Activated T-cell treated with anti-CD3 and anti-CD28 coated beads, Interleukin-2, amount 50 U/mL, for 48 hours (primary cell): ENCODE measurements around the gene WWP2.
"Not testable (repeated sequence)": the region's sequence is repeated elsewhere in the genome, so short reads cannot be mapped to it uniquely, and the experiment has no call there.

Experiments
- DNase-seq, 2 experiments: peaks; one replicate each; pipeline ENCODE4 v3.0.0-alpha.2; 2020

Gene WWP2

DNA sequence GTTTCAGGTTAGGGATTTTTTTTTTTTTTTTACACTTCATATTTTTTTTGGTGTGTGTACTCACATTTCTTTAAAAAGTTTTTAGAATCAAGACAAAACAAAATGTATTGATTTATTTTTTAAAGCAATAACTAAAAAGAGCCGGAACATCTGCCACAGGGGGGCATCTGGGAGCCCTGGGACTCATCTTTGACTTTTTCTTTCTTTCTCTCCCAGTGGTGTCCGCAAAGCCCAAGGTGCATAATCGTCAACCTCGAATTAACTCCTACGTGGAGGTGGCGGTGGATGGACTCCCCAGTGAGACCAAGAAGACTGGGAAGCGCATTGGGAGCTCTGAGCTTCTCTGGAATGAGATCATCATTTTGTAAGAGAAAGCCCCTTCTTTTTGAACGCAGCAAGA is 36.3 kb downstream of the WWP2 start:
- DNase-seq: no peak

DNA sequence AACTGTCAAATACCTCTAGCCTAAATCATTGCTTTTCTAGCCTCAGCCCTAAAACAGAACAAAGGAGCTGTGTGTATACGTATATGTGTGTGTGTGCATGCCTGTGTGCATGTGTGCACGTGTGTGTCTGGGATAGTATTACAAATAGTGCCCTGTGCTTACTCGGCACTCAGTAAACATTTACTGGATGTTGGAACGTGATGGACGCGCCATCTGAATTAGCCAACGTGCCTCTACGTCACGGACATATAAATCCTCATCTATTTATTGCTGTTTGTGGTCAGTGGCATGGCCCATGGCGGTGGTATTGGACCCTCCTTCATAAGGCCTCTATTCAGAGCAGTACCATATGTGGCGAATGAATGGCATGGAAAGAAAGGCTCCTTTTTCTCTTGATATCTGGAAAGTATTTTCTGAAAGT is 37.5 kb downstream of the WWP2 start:
- no peak for DNase-seq

DNA sequence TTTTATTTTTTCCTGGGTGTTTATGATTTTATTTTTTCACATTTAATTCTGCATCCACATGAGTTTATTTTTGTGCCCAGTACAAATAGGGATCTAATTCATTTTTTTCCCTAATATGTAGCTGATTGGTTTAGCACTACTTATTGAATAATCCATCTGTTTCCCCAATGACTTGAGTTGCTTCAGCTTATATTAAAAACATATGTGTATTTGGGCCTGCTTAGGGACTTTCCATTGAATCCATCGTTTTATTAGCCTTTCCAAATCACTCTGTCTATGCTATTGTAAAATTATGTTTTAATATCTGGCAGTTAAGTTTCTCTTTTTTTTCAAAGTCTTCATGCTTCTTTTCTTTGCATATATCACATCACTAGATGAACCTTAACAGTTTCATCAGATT is 42.2 kb downstream of the WWP2 start:
- no peak for DNase-seq

DNA sequence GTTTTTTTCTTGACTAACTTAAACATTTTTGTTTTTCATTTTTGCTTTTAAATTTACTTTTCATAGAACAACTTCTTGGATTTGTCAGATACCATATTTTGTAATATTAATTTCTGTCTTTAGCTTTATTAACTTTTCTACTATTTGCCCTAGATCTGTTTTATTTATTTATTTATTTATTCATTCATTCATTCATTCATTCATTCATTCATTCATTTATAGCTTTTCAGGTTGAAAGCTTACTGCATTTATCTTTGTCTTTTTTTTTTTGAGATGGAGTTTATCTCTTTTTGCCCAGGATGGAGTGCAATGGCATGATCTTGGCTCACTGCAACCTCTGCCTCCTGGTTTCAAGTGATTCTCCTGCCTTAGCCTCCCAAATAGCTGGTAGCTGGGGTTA is 44.6 kb downstream of the WWP2 start:
- not testable (repeated sequence) for DNase-seq

DNA sequence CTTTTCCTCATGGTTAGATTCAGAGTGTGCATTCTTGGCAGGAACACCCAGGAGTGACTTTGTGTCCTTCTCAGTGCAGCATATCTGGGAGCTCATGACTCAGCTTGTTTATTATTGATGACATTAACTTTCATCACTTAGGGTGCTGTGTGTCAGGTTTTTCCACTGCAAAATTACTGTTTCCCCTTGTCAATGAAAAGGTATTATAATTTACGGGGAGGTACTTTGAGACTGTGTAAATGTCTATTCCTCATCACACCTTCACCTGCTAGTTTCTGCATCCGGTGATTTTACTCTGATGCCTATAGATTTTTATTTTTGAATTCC is 50.5 kb downstream of the WWP2 start:
- no peak for DNase-seq

DNA sequence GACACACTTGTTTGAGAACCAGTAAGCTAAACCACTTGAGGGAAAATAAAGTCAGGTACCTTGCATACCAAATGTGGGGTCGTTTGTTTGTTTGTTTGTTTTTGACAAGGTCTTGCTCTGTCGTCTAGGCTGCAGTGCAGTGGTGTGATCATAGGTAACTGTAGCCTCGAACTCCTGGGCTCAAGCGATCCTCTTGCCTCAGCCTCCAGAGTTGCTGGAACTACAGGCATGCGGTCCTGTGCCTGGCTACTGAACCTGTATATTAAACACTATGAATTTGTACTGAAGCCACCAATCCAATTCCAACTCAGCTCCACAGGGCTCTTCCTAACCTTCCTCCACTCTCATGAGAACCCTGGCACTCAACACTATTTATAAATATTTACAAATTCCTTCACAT is 51.9 kb downstream of the WWP2 start:
- DNase-seq: no peak

DNA sequence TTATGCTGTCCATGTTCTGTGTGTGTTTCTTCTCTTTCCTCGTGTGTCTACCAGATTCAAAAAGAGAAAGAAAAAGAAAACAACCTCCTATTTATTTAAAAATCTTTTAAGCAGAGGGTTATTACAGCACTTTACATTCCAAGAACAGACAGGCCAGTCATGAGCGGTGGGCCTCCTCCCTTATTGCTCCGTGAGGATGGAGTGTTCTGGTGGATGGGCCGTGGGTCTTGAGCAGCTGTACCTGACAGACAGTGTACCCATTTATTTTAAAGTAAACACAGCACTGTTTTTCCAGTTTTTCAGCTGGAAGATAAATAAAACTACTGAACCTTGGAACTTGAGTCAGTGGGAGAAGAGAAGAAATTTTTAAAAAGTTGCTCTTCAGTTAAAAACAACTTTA is 52.4 kb downstream of the WWP2 start:
- DNase-seq: no peak

DNA sequence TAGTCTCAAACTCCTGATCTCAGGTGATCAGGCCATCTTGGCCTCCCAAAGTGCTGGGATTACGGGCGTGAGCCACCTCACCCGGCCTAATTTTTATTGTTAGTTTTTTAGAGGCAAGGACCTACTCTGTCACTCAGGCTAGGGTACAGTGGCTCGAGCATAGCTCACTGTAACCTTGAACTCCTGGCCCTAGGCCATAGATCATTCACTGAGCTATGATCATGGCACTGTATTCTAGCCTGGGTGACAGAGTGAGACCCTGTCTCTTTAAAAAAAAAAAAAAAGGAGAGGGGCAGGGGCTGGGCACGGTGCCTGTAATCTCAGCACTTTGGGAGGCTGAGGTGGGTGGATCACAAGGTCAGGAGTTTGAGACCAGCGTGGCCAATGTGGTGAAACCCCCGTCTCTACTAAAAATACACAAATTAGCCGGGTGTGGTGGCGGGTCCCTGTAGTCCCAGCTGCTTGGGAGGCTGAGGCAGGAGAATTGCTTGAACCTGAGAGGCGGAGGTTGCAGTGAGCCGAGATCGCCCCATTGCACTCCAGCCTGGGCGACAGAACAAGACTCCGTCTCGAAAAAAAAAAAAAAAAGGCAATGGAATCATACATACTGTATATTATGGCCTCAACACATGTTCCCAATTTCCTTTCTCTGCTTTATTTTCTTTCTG is 53.2 kb downstream of the WWP2 start:
- not testable (repeated sequence) for DNase-seq

DNA sequence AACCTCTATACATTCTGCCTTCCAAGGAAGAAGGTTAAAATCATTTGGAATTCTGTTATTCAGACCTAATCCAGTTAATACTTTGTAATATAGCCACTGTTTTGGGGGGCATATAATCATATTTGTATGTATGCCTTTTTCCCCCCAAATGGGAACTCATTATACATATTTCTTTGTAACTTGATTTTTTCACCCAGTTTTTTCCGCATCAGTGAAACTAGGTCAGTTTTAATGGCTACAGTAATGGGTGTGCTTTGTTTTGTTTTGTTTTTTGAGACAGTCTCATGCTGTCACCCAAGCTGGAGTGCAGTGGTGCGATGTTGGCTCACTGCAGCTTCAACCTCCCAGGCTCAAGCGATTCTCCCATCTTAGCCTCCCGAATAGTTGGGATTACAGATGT is 54.9 kb downstream of the WWP2 start:
- DNase-seq: no peak

DNA sequence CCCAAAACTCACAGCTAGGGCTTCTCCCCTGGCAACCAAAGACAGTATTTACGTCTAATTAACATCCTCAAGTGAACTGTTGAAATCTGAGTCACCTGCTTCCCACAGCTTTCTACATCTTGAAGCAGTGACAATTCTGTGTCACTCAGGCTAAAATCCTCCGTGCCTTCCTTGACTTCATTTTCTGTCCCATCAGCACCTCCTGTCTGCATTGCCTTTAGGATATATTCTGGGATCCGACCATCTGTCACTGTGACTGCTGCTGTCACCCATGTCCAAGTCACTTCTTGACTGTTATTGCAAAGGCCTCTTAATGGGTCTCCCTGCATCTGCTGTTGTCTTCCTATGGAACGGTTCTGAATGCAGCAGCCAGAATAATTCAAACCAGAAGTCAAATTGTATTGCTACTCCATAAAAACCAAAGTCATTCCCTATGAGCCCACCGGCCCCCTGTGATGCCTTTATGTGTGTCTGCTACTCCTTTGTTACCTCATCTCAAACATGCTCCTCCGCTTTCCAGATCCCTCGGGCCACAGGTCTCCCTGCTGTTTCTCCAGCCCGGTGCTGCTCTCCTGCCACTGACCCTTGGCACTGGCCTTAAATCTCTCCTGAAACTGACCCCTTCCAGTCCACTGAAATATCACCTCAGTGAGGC is 56.9 kb downstream of the WWP2 start:
- DNase-seq: no peak

DNA sequence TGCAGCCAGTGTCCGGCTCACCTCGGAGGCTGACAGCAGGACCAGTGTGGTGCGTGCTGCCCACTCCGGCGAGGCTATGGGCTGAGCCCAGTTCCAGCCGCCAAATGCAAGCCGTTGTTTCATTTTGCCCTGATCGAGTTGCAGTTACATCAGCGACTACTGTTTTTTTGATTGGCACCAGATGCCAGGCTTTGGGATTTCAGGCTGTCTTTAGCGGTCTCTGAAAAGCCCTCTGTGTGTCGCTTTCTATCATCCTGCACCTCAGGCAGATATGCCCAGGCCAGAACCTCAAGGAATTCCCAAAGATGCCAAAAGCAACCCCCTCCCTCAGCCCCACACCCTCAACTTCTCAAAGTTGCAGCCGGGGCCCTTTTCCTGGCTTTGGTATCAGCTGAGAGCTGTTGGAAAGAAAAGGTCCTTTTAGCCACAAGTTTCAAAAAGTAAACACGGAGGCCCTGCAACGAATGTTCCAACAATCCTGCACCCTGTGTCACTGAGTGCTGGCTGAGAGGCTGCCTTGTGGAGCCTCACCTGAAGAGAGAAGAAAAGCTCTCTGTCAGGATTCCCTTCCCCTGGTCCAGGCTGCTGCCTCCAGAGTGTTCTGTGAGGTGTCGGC is 58.9 kb downstream of the WWP2 start:
- no peak for DNase-seq

DNA sequence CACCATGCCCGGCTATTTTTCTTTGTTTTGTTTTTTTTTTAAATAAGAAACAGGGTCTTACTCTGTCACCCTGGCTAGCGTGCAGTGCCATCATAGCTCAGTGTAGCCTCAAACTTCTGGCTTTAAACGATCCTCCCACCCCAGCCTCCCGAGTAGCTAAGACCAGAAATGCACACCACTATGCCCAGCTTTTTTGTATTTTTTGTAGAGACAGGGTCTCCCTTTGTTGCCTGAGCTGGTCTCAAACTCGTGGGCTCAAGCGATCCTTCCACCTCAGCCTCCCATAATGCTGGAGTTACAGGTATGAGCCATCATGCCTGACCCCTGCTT is 59.7 kb downstream of the WWP2 start:
- DNase-seq: no peak

DNA sequence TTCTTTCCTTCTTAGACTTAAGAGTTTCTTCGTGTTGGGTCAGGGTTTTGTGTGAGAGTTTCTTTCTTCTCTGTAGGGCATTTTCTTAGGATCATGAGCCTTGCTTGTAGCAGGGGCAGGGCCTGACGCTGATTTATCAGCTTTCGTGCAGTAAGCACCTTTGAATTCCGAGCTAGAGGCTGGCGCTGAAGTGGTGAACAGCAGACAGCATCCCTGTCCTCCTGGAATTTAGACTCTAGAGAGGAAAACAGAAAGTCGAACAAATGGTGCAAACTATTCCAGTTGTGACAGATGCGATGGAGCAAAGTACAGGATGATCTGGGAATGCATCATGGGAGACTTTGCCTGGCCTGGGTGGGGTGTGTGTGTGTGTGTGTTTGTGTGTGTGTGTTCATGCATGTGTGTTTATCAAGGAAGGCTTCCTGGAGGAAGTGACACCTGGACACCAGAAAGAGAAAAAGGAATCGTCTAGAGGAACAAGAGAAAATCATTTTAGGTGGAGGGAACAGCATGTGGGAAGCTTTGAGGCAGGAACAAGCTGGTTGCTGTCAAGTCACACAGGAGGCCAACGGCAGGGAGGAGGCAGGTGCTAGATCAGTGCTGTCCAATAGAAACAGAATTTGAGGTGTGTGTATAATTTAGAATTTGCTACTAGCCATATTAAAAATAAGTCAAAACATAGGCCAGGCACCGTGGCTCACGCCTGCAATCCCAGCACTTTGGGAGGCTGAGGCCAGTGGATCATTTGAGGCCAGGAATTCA is 60.2 kb downstream of the WWP2 start:
- DNase-seq: no peak

DNA sequence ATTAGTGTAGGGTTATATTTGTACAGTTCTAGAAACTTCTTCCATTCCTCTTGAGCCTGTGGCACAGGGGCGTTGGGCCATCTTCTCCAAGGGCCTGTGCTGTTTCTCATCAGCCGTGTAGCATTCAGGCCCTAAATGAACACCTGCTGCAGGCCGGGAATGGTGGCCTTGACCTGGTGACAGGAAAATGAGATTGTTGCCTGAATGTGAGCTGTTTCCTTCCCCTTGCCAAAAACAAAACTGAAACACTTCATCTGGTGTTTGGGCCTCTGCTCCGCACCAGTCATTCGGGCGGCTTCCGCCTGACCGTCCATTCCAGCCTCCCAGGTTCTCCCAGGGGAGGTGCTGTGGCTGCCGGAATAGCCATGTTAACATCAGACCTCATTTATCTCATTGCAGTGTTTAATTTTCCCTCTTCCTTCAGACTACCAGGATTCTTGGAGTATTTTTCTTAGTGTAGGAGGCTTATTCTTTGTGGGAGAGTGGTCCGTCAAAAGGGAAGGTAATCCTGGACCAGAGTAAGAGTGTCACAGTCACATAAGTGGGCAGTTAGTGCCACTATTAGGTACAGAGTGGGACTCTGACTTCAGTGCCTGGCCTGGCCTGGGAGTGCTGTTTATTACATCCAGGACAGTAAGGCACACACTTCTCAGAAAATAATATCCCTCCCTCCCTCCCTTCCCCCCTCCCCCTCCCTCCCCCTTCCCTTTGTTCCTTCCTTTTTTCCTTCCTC is 61.9 kb downstream of the WWP2 start:
- no peak for DNase-seq

DNA sequence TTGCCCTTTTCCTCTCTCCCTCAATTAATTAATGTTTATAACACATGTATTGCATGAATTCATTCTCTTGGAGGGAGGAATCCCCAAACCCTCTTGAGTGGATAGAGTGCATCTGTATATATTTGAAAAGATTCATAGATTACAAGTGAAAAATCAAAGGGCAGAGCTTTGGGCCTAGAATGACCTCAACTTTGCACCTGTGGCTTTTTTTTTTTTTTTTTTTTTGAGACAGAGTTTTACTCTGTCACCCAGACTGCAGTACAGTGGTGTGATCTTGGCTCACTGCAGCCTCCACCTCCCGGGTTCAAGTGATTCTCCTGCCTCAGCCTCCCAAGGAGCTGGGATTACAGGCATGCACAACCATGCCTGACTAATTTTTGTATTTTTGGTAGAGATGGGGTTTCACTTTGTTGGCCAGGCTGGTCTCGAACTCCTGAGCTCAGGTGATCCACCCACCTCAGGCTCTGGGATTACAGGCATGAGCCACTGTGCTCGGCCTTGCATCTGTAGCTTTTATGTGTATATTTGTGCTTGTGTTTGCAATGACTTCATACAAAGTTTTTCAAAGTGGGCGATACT is 62.5 kb downstream of the WWP2 start:
- not testable (repeated sequence) for DNase-seq

DNA sequence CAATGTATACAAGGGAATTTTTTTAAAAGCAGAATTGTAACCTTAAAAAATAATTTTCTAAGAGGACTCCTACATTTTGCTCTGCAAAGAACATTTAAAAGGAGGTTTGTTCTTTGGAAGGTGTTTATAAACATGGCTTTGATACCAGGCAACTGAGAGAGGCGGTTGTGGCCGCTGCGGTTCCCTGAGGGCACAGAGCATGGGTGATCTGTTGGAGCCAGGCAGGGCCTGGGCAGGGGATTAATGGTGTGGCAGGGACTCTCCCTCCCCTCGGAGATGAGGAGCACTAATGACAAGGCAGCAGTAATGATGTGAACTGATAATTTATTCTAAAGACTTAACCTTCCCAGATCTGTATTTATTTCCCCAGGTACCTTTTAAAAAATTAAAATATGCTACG is 65.4 kb downstream of the WWP2 start:
- no peak for DNase-seq

DNA sequence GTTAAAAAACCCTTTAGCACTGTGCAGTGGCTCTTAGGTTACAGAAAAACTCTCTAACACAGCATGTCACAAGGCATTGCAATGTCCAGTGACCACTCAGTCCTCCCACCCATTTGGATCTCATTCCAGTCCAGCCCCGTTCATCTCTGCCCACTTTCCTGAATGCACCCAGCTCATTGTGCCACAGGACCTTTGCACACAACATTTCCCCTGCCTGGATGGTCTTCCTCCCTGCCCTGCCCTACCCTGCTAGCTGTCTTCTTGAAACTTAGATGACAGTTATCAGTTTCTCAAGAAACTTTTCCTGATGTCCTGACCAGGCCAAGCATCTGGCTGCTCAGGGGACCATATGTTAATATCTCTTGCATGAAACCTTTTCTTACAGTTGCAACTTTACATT is 67.2 kb downstream of the WWP2 start:
- no peak for DNase-seq

DNA sequence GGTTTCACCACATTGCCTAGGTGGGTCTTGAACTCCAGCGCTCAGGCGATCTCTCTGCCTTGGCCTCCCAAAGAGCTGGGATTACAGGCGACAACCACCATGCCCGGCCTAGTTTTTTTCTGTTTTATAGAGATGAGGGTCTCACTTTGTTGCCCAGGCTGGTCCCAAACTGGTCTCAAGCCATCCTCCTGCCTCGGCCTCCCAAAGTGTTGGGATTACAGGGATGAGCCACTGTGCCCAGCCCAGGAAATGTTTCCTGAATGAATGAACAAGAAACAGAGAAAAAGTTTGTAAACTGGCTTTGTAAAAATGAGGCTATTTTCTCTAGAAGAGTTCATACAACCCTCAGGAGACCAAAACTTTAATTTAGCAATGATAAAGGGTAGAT is 68.0 kb downstream of the WWP2 start:
- DNase-seq: no peak

DNA sequence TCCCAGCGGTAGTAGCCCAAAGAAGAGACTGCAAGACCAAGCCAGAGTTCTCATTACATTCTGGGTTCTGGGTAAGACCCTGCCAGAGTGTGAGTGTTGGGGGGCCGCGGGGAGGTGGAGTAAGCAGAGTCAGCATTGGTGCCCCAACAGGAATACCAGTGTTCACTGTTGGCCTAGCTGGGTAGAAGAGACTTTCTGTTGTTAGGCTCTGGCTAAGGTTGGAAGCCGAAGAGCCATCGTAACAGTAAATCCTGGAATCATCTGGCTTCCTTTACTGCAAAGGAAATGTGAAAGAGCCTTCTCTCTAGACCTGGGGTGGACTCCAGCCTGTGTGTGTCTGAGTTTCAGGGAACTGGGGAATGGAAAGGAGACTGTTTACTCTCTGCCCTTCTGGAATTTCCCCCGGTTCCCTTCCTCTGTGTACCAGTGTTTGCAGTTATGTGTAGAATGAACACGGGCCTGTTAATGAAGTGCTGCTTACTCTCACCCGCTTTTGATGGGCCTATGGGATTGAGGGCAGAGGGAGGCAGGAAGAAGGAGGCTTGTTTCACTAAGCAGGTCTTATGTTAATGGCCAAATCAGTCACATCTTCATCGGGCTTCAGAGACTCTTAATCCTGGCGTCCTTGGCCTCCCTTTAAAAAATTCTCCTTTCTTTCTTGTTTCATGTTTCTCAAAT is 68.5 kb downstream of the WWP2 start:
- DNase-seq: no peak

DNA sequence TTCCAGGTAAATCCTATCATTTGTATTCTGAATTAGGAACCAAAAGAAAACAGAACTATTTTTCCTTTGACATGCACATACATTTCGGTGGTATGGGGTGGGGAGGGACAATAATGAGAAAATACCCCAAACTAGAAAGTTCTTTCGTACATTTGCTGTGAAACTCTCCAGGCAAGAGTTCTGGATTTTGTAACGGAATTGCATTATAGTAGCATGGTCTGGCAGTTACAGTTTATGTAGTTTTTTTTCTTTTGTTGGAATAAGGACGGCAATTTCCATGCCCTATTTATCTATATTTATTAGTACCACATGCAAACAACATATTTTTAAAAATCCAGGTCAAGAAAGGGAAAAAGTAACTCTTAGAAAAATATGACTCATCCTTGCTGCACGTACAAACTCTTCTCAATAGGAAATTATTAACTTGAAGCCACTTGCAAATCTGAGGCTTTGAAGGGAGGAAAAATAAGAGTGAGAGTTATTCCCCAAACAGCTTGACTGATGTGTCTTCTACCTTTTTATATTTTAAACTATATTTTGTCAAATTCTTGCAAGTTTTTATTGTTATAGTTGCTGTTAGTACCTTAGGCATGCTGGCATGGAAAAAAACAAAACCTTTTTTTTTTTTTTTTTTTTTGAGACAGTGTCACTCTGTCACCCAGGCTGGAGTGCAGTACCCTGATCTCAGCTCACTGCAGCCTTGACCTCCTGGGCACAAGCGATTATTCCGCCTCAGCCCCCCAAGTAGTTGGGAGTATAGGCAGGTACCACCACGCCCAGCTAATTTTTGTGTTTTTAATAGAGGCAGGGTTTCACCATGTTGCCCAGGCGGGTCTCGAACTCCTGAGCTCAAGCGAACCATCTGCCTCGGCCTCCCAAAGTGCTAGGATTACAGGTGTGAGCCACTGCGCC is 69.3 kb downstream of the WWP2 start:
- DNase-seq: no peak
